ENCODE data around the gene ATG9B. TPM values are rescaled to one million over a fixed set of nuclear protein-coding genes. Genes with fewer than 3 reads are reported as not detected.

Gene ATG9B
- total and polyA plus RNA-seq, 9 of the 15 experiments (the other 6 are each of a cell fraction or from before 2014, with no cell fraction given) = 0.29 to 8.0 (median 2.1) TPM

DNA sequence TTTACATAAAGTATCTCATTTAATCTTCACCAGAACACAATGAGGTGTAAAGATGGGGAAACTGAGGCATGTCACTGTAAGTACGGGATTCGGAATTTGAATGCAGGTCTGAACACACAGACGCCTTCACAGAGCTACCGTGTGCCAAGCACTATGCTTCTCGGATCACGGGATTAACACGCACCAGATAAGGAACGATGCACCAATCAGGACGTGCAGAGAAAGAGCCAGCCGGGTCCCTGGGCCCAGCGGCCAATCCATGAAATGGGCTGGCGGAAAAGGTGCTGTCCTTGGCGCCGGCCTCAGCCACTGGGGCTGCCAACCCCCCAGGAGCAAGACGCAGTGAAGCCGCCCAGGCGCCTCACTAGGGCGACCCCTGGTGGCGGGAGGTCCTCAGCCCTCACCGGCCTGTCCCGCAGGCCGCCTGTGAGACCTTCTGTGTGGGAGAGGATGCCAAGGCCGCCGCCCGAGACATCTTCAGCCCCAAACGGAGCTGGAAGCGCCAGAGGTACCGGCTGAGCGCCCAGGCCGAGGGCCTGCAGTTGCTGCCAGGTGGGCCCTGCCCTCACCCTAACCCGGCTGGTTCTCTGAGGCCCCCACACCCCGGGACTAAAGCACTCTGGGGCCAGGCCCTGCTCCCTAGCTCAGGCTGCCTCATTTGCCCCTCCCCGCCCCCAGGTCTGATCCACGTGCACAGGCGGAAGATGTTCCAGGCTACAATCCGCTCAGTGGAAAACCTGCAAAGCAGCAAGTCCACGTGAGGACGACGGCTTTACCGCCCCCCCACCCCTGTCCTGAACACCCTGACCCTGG, 15.6 kb downstream of the ATG9B start (continued):
- no peak for TF ChIP-seq ZNF436 (CRISPR knock-in tag; IDR thresholded peaks at IDR 0.05)
- peak; percentile 14; the same call in 1 of the 2 replicates for TF ChIP-seq ZNF584 (CRISPR knock-in tag; IDR thresholded peaks at IDR 0.05; ENCODE audit: low read depth)
- TF ChIP-seq MCM7 (IDR thresholded peaks at IDR 0.05) = no peak
- peak; percentile 64; the same call in 1 of the 2 replicates for TF ChIP-seq LEF1 (IDR thresholded peaks at IDR 0.05)
- TF ChIP-seq, protein P1, sequence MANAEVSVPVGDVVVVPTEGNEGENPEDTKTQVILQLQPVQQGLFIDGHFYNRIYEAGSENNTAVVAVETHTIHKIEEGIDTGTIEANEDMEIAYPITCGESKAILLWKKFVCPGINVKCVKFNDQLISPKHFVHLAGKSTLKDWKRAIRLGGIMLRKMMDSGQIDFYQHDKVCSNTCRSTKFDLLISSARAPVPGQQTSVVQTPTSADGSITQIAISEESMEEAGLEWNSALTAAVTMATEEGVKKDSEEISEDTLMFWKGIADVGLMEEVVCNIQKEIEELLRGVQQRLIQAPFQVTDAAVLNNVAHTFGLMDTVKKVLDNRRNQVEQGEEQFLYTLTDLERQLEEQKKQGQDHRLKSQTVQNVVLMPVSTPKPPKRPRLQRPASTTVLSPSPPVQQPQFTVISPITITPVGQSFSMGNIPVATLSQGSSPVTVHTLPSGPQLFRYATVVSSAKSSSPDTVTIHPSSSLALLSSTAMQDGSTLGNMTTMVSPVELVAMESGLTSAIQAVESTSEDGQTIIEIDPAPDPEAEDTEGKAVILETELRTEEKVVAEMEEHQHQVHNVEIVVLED (CRISPR knock-in tag; IDR thresholded peaks at IDR 0.05) = peak; percentile 68
- peak in 1 of 2 experiments; percentile 46; a peak in 1 of 4 replicates for TF ChIP-seq FOXA3 (CRISPR knock-in tag; conservative IDR thresholded peaks at IDR 0.05 in 1 of 2, IDR thresholded peaks at IDR 0.05 in 1 of 2)
- TF ChIP-seq, protein P2, sequence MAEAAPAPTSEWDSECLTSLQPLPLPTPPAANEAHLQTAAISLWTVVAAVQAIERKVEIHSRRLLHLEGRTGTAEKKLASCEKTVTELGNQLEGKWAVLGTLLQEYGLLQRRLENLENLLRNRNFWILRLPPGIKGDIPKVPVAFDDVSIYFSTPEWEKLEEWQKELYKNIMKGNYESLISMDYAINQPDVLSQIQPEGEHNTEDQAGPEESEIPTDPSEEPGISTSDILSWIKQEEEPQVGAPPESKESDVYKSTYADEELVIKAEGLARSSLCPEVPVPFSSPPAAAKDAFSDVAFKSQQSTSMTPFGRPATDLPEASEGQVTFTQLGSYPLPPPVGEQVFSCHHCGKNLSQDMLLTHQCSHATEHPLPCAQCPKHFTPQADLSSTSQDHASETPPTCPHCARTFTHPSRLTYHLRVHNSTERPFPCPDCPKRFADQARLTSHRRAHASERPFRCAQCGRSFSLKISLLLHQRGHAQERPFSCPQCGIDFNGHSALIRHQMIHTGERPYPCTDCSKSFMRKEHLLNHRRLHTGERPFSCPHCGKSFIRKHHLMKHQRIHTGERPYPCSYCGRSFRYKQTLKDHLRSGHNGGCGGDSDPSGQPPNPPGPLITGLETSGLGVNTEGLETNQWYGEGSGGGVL (CRISPR knock-in tag; IDR thresholded peaks at IDR 0.05) = no peak
- TF ChIP-seq SRSF9 (IDR thresholded peaks at IDR 0.05; ENCODE audit: borderline replicate concordance, low read depth, low read length) = no peak
- TF ChIP-seq HNRNPUL1 (IDR thresholded peaks at IDR 0.05; ENCODE audit: low read length) = no peak
- TF ChIP-seq CBFB (CRISPR knock-in tag; IDR thresholded peaks at IDR 0.05) = peak; percentile 87
- 0 out of 2 replicates have a peak, but pooled peaks have one; percentile 57 for TF ChIP-seq BRD4 (IDR thresholded peaks at IDR 0.05)
- TF ChIP-seq, protein P3, sequence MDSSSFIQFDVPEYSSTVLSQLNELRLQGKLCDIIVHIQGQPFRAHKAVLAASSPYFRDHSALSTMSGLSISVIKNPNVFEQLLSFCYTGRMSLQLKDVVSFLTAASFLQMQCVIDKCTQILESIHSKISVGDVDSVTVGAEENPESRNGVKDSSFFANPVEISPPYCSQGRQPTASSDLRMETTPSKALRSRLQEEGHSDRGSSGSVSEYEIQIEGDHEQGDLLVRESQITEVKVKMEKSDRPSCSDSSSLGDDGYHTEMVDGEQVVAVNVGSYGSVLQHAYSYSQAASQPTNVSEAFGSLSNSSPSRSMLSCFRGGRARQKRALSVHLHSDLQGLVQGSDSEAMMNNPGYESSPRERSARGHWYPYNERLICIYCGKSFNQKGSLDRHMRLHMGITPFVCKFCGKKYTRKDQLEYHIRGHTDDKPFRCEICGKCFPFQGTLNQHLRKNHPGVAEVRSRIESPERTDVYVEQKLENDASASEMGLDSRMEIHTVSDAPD (CRISPR knock-in tag; IDR thresholded peaks at IDR 0.05) = no peak; the same call in 1 of the 2 replicates
- TF ChIP-seq, protein P4, sequence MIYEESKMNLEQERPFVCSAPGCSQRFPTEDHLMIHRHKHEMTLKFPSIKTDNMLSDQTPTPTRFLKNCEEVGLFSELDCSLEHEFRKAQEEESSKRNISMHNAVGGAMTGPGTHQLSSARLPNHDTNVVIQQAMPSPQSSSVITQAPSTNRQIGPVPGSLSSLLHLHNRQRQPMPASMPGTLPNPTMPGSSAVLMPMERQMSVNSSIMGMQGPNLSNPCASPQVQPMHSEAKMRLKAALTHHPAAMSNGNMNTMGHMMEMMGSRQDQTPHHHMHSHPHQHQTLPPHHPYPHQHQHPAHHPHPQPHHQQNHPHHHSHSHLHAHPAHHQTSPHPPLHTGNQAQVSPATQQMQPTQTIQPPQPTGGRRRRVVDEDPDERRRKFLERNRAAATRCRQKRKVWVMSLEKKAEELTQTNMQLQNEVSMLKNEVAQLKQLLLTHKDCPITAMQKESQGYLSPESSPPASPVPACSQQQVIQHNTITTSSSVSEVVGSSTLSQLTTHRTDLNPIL (CRISPR knock-in tag; IDR thresholded peaks at IDR 0.05) = no peak
- TF ChIP-seq POLR2AphosphoS2 (IDR thresholded peaks at IDR 0.05; ENCODE audit: low read length) = no peak
- TF ChIP-seq ZFPM2 (CRISPR knock-in tag; IDR thresholded peaks at IDR 0.05) = no peak
- TF ChIP-seq, protein P5, sequence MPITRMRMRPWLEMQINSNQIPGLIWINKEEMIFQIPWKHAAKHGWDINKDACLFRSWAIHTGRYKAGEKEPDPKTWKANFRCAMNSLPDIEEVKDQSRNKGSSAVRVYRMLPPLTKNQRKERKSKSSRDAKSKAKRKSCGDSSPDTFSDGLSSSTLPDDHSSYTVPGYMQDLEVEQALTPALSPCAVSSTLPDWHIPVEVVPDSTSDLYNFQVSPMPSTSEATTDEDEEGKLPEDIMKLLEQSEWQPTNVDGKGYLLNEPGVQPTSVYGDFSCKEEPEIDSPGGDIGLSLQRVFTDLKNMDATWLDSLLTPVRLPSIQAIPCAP (CRISPR knock-in tag; IDR thresholded peaks at IDR 0.05; ENCODE audit: borderline replicate concordance) = peak; percentile 84; the same call in 1 of the 2 replicates
- TF ChIP-seq, protein P6, sequence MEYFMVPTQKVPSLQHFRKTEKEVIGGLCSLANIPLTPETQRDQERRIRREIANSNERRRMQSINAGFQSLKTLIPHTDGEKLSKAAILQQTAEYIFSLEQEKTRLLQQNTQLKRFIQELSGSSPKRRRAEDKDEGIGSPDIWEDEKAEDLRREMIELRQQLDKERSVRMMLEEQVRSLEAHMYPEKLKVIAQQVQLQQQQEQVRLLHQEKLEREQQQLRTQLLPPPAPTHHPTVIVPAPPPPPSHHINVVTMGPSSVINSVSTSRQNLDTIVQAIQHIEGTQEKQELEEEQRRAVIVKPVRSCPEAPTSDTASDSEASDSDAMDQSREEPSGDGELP (CRISPR knock-in tag; IDR thresholded peaks at IDR 0.05; ENCODE audit: borderline replicate concordance) = peak; percentile 93
- peak; percentile 82; the same call in 1 of the 2 replicates for TF ChIP-seq DIDO1 (tag; IDR thresholded peaks at IDR 0.05; ENCODE audit: low read depth)
- TF ChIP-seq CBFA2T2 (conservative IDR thresholded peaks at IDR 0.05) = no peak
